HCT116 (cell line): Measurements from ENCODE around the gene HSF4. TPM values are rescaled to one million over a fixed set of nuclear protein-coding genes. Genes with fewer than 3 reads are reported as not detected.

Experiments used
- ATAC-seq: fragments of 200-7000 bp; cut with Tn5 transposase; 2 replicates; pipeline ENCODE4 v1.9.1; 2020; ENCODE audit warnings: mild to moderate bottlenecking, moderate library complexity
- BruUV-seq: library from RNA; stranded (reverse); fragments of 400-500 nt; replicated peaks from 2 replicates; lab custom pipeline; 2021; lab: Mats Ljungman, UMichigan
- CTCF ChIA-PET: fragments of 300-600 bp; sonication (Branson Sonifier 250); formaldehyde crosslinking; loops from one replicate; lab custom pipeline; 2021; ENCODE audit warnings: antibody characterized with exemption; lab: Charles Lee
- POLR2A ChIA-PET: fragments of 300-600, 350-600 bp; sonication (Branson Sonifier 250); formaldehyde crosslinking; loops from one replicate; lab custom pipeline; 2021; ENCODE audit warnings: antibody characterized with exemption; lab: Charles Lee
- RAD21 ChIA-PET, 2 experiments: fragments of 300-600 bp; sonication (Branson Sonifier 250); formaldehyde crosslinking; loops; one replicate each; lab custom pipeline; 2023; ENCODE audit warnings: low total read pairs in 2 of 2; ENCODE audit not compliant: uncharacterized antibody in 2 of 2, unreplicated experiment in 2 of 2, low non-redundant PET in 1 of 2; lab: Charles Lee
- DNase-seq: peaks from one replicate; pipeline ENCODE4 v3.0.0-alpha.2; 2010; ENCODE audit warnings: low read depth, low spot score
- H2AFZ ChIP-seq: fragments of 200-600 bp; shearing (Covaris generic), sonication (generic); 2 replicates; pipeline ENCODE4 v1.6.1; 2017; ENCODE audit warnings: low read depth, mixed run types, mixed read lengths, antibody characterized with exemption, low read length; ENCODE audit not compliant: poor library complexity, severe bottlenecking
- H3K27ac ChIP-seq: 2 replicates; pipeline ENCODE4 v1.5.1; 2012; ENCODE audit warnings: low read depth, low read length
- H3K27me3 ChIP-seq: fragments of 200-600 bp; sonication (generic); 2 replicates; pipeline ENCODE4 v1.6.1; 2016; ENCODE audit warnings: mixed run types, low read length, mixed read lengths; ENCODE audit not compliant: insufficient read depth
- H3K36me3 ChIP-seq, 2 experiments: fragments of 200-500 bp in 1 of 2; fragments of 200-600 bp in 1 of 2; sonication (Bioruptor generic) in 1 of 2; sonication (generic) in 1 of 2; 2 replicates each; pipeline versions ENCODE4 v1.5.1 to v1.6.1; 2014 to 2016; ENCODE audit warnings: low read length in 2 of 2, inconsistent platforms in 1 of 2, mixed read lengths in 1 of 2, mixed run types in 1 of 2; ENCODE audit not compliant: insufficient read depth in 2 of 2, control insufficient read depth in 1 of 2
- H3K4me1 ChIP-seq, 2 experiments: fragments of 200-600 bp in 1 of 2; sonication (generic) in 1 of 2; 2 replicates each; pipeline versions ENCODE4 v1.5.1 to v1.6.1; 2012 to 2017; ENCODE audit warnings: low read length in 2 of 2, inconsistent platforms in 1 of 2, mild to moderate bottlenecking in 1 of 2, mixed read lengths in 1 of 2, mixed run types in 1 of 2, moderate library complexity in 1 of 2; ENCODE audit not compliant: insufficient read depth in 2 of 2, control insufficient read depth in 1 of 2
- H3K4me2 ChIP-seq: fragments of 200-600 bp; sonication (generic); 2 replicates; pipeline ENCODE4 v1.6.1; 2017; ENCODE audit warnings: mixed run types, low read length, mixed read lengths
- H3K4me3 ChIP-seq, 2 experiments: fragments of 200-600 bp in 1 of 2; sonication (generic) in 1 of 2; replicated peaks in 1 of 2; 2 replicates each; pipeline ENCODE4 v1.5.1; 2011 to 2016; ENCODE audit warnings: low read length in 2 of 2, control low read depth in 1 of 2, low read depth in 1 of 2, mild to moderate bottlenecking in 1 of 2, mixed read lengths in 1 of 2, mixed run types in 1 of 2
- H3K79me2 ChIP-seq: fragments of 200-600 bp; sonication (generic); 2 replicates; pipeline ENCODE4 v1.6.1; 2017; ENCODE audit warnings: mild to moderate bottlenecking, mixed run types, low read length, moderate library complexity, mixed read lengths; ENCODE audit not compliant: insufficient read depth
- H3K9ac ChIP-seq: fragments of 200-600 bp; sonication (generic); 2 replicates; pipeline ENCODE4 v1.6.1; 2016; ENCODE audit warnings: low read length, mixed read lengths
- H3K9me2 ChIP-seq: fragments of 200-600 bp; sonication (generic), shearing (Covaris generic); 2 replicates; pipeline ENCODE4 v1.6.1; 2017; ENCODE audit warnings: mixed run types, mild to moderate bottlenecking, moderate library complexity; ENCODE audit not compliant: insufficient read depth
- H3K9me3 ChIP-seq, 2 experiments: fragments of 200-500 bp in 1 of 2; fragments of 200-600 bp in 1 of 2; sonication (Bioruptor generic) in 1 of 2; sonication (generic) in 1 of 2; 2 replicates each; pipeline ENCODE4 v1.6.1; 2014 to 2017; ENCODE audit warnings: low read length in 2 of 2, mixed read lengths in 2 of 2, inconsistent platforms in 1 of 2, low read depth in 1 of 2, mild to moderate bottlenecking in 1 of 2, mixed run types in 1 of 2, moderate library complexity in 1 of 2; ENCODE audit not compliant: control insufficient read depth in 1 of 2, insufficient read depth in 1 of 2
- H4K20me1 ChIP-seq: fragments of 200-600 bp; sonication (generic), shearing (Covaris generic); 2 replicates; pipeline ENCODE4 v1.6.1; 2017; ENCODE audit warnings: mixed run types, mild to moderate bottlenecking, moderate library complexity; ENCODE audit not compliant: insufficient read depth
- ATF3 ChIP-seq: IDR thresholded peaks from 2 replicates; pipeline ENCODE4 v1.6.1; 2012
- CBX3 ChIP-seq: IDR thresholded peaks from 2 replicates; pipeline ENCODE4 v1.6.1; 2012; ENCODE audit warnings: low read depth
- CEBPB ChIP-seq: IDR thresholded peaks from 2 replicates; pipeline ENCODE4 v1.6.1; 2012; ENCODE audit warnings: low read depth
- ELF1 ChIP-seq: IDR thresholded peaks from 2 replicates; pipeline ENCODE4 v1.6.1; 2012; ENCODE audit warnings: low read depth, borderline replicate concordance
- EZH2 ChIP-seq: fragments of 200-600 bp; sonication (generic); IDR thresholded peaks from 2 replicates; pipeline ENCODE4 v1.6.1; 2017; ENCODE audit warnings: antibody characterized with exemption, mixed run types
- FOSL1 ChIP-seq: IDR thresholded peaks from 2 replicates; pipeline ENCODE4 v1.6.1; 2012; ENCODE audit warnings: low read depth
- JUND ChIP-seq: IDR thresholded peaks from 2 replicates; pipeline ENCODE4 v1.6.1; 2012
- MAX ChIP-seq: IDR thresholded peaks from 2 replicates; pipeline ENCODE4 v1.6.1; 2012
- POLR2AphosphoS5 ChIP-seq: IDR thresholded peaks from 2 replicates; pipeline ENCODE4 v1.6.1; 2011; ENCODE audit warnings: mild to moderate bottlenecking, low read depth, low read length, moderate library complexity
- RAD21 ChIP-seq: IDR thresholded peaks from 2 replicates; pipeline ENCODE4 v1.6.1; 2012; ENCODE audit warnings: low read depth, mild to moderate bottlenecking
- SIN3A ChIP-seq: IDR thresholded peaks from 2 replicates; pipeline ENCODE4 v1.6.1; 2012; ENCODE audit warnings: low read depth
- SP1 ChIP-seq: IDR thresholded peaks from 2 replicates; pipeline ENCODE4 v1.6.1; 2012; ENCODE audit warnings: low read depth
- TCF7L2 ChIP-seq: IDR thresholded peaks from 2 replicates; pipeline ENCODE4 v1.7.0; 2011; ENCODE audit warnings: borderline replicate concordance, inconsistent platforms; ENCODE audit not compliant: insufficient read depth, insufficient read length; ENCODE audit errors: extremely low read depth
- YY1 ChIP-seq: IDR thresholded peaks from 2 replicates; pipeline ENCODE4 v1.6.1; 2011; ENCODE audit warnings: low read length, low read depth, moderate library complexity, mild to moderate bottlenecking; ENCODE audit not compliant: insufficient replicate concordance; ENCODE audit errors: extremely low read depth
- ZBTB33 ChIP-seq: IDR thresholded peaks from 2 replicates; pipeline ENCODE4 v1.6.1; 2011; ENCODE audit warnings: mild to moderate bottlenecking, low read length, moderate library complexity; ENCODE audit not compliant: insufficient replicate concordance; ENCODE audit errors: extremely low read depth
- ZFX ChIP-seq: fragments of 450-650 bp; IDR thresholded peaks from 2 replicates; pipeline ENCODE4 v1.6.1; 2017
- ZNF274 ChIP-seq: fragments of 200-500 bp; sonication (Bioruptor generic); IDR thresholded peaks from 2 replicates; pipeline ENCODE4 v1.6.1; 2014; ENCODE audit warnings: mild to moderate bottlenecking, low read depth, low read length, inconsistent platforms
- intact Hi-C: fragments of 100-400 bp; cut with micrococcal nuclease; formaldehyde crosslinking; loops from 2 replicates; pipeline ENCODE4 v1.10.0; 2022
- total RNA-seq: library from RNA; stranded (reverse); gene quantifications from one replicate; pipeline ENCODE4 v1.2.1, GENCODE V29; 2021; ENCODE audit not compliant: unreplicated experiment

The HSF4 gene
- total RNA-seq, 1 experiment from 2014 or later = 46.6 TPM

- no peaks in the 10 kb centered on the region for H4K20me1 ChIP-seq
- no peaks in the 10 kb centered on the region for H3K27me3 ChIP-seq
- no peak for ATAC-seq
- peaks cover 0 to 6% of the 10 kb centered on the region in 2 experiments; a peak in 1 of 4 replicates for H3K36me3 ChIP-seq
- CTCF ChIA-PET = no interaction called here
- intact Hi-C loops = no loop called here
- H3K79me2 ChIP-seq = peaks cover 17% of the 10 kb centered on the region
- H3K9me3 ChIP-seq = no peaks in the 10 kb centered on the region
- H3K27ac ChIP-seq = no peak overlapping the region
- no peak overlapping the region for H2AFZ ChIP-seq
- no peak for TF ChIP-seq ZNF274
- TF ChIP-seq ZFX = no peak
- TF ChIP-seq YY1 = no peak
- TF ChIP-seq ZBTB33 = no peak
- no peak for TF ChIP-seq RAD21
- TF ChIP-seq CEBPB = no peak
- no peak for TF ChIP-seq JUND
- no peak for TF ChIP-seq TCF7L2
- TF ChIP-seq MAX = no peak
- TF ChIP-seq EZH2 = no peak
- TF ChIP-seq FOSL1 = no peak
- no peak for TF ChIP-seq SP1
- TF ChIP-seq ATF3 = no peak
- TF ChIP-seq POLR2AphosphoS5 = no peak
- TF ChIP-seq SIN3A = no peak
- no peak for TF ChIP-seq CBX3
- no peak for TF ChIP-seq ELF1
- TF ChIP-seq, all 23 proteins: peak for 0
- ChIA-PET POLR2A (no interaction called here), RAD21 (no interaction called here)
- H3K9me2 ChIP-seq = no peaks in the 10 kb centered on the region
- H3K4me3 ChIP-seq = no peak overlapping the region
- peaks cover 12 to 36% of the 10 kb centered on the region in 2 experiments; a peak in 3 of 4 replicates for H3K4me1 ChIP-seq
- no peak overlapping the region for H3K9ac ChIP-seq
- H3K4me2 ChIP-seq = no peak overlapping the region
- no TSS peak for BruUV-seq
- DNase-seq = no peak
Observed at GRCh38 chr16:67188323-67188722, 23.8 kb downstream of the HSF4 start.
